Large intestine (tissue), 3 donors: ENCODE results near the gene BRI3BP. TPM values are rescaled to one million over a fixed set of nuclear protein-coding genes. Genes with fewer than 3 reads are reported as not detected.

Experiments used
- DNase-seq, 2 donors: peaks; one replicate each; pipeline versions ENCODE4 v3.0.0 to v3.0.0-alpha.2; 2013
- H3K27ac ChIP-seq: one replicate; pipeline ENCODE4 v1.5.1; 2013; ENCODE audit warnings: low read length
- H3K27me3 ChIP-seq: 2 replicates; pipeline ENCODE4 v1.6.1; 2013; ENCODE audit warnings: low read length; ENCODE audit not compliant: control insufficient read depth, insufficient read depth
- H3K36me3 ChIP-seq: 2 replicates; pipeline ENCODE4 v1.6.1; 2013; ENCODE audit warnings: low read length; ENCODE audit not compliant: control insufficient read depth, insufficient read depth
- H3K4me1 ChIP-seq: one replicate; pipeline ENCODE4 v1.6.1; 2013; ENCODE audit warnings: low read length; ENCODE audit not compliant: control insufficient read depth, insufficient read depth
- H3K4me3 ChIP-seq: one replicate; pipeline ENCODE4 v1.5.1; 2013; ENCODE audit warnings: low read length
- H3K9me3 ChIP-seq: one replicate; pipeline ENCODE4 v1.6.1; 2013; ENCODE audit warnings: mild to moderate bottlenecking, low read depth, low read length, moderate library complexity; ENCODE audit not compliant: control insufficient read depth
- WGBS: methylation state at CpG from one replicate; pipeline ENCODE4 v1.1.5; 2013; ENCODE audit warnings: low lambda C conversion rate; ENCODE audit not compliant: insufficient coverage; 5-methylcytosine and 5-hydroxymethylcytosine counted together
- polyA plus RNA-seq: library from polyadenylated mRNA; unstranded; fragments of 120-200 nt; gene quantifications from one replicate; pipeline ENCODE4 v1.2.1, GENCODE V29; 2013

The BRI3BP gene
- polyA plus RNA-seq, 1 donor = 29.1 TPM

DNA sequence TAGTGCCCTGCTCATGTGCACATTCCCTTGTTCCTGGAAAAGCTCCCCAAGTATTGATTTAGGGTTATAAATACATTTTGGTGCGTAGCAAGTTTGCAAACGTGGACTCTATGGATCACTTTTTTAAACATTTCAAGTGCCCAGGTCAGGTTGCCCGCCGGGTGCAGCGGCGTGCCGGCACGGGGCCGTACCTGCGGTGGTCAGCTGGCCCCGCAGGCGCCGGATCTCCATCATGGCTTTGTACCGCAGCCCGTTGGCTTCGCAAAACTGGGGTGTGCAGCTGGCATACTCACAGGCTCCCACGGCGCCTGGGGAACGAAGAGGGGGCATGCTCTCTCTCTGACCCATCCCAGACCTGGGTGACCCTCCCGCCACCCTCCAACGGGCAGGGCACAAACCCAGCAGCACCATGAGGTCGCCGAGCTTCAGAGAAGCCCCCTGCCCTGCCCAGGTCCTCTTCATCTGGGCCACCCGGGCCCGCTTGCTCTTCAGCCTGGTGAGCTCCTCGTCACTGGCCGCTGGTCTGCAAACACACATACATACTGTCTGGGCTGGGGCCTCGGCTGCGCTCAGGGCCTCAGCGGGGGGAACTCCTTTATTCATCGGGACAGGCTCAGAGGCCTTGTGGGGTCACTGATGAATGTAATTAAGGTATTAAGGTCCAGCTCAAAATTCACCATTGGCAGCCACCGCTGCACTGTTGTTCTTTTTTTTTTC, 39.6 kb upstream of the BRI3BP start:
- no peaks in the 10 kb centered on the region for H3K27me3 ChIP-seq
- H3K27ac ChIP-seq = no peak overlapping the region
- H3K9me3 ChIP-seq = no peaks in the 10 kb centered on the region
- WGBS = no CpG with 5 or more reads among the region's 32 CpGs
- no peak overlapping the region for H3K4me3 ChIP-seq
- no peak for DNase-seq
- H3K36me3 ChIP-seq = peaks cover 75% of the 10 kb centered on the region
- H3K4me1 ChIP-seq = no peaks in the 10 kb centered on the region

DNA sequence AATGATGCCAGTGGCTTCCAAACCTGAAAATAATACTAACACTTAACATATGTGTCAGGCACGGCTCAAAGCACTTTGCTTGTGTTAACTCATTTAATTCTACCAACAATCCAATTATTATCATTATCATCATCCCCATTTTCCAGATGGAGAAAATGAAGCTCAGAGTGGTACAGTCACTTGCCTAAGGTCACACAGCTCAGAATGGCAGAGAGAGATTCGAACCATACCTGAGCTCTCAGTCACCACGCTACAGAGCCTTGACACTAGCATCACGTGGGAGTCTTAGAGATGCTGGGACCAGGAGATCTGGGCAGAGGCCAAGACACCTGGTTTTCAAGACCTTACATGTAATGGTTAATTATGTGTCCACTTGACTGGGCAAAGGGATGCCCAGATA, 38.7 kb upstream of the BRI3BP start:
- H3K9me3 ChIP-seq = no peaks in the 10 kb centered on the region
- no peak overlapping the region for H3K27ac ChIP-seq
- no peak for DNase-seq
- no peaks in the 10 kb centered on the region for H3K27me3 ChIP-seq
- H3K4me3 ChIP-seq = no peak overlapping the region
- WGBS = no CpG with 5 or more reads among the region's 4 CpGs
- no peaks in the 10 kb centered on the region for H3K4me1 ChIP-seq
- peaks cover 70% of the 10 kb centered on the region for H3K36me3 ChIP-seq

GRCh38 chr12:124956571-124956970, 36.9 kb upstream of the BRI3BP start:
- peaks cover 70% of the 10 kb centered on the region for H3K36me3 ChIP-seq
- H3K27me3 ChIP-seq = no peaks in the 10 kb centered on the region

DNA sequence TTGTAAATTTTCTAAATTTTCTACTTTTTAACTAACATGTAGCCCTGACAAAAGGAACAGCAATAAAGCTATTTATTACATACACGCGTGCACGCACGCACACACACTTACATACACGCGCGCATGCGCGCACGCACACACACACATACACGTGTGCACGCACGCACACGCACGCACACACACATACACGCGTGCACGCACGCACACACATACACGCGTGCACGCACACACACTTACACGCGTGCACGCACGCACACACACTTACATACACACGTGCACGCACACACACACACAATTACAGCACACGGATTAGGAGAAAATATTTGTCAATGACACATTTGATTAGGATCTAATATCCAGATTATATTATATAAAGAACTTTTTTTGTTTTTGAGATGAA, 32.4 kb upstream of the BRI3BP start:
- Histone ChIP-seq H3K27me3 (no peaks in the 10 kb centered on the region), H3K4me1 (no peaks in the 10 kb centered on the region), H3K4me3 (no peak overlapping the region), H3K36me3 (peaks cover 62% of the 10 kb centered on the region), H3K27ac (no peak overlapping the region), H3K9me3 (no peaks in the 10 kb centered on the region)
- 95% methylated on average over 4 of the region's 29 CpGs for WGBS
- DNase-seq = no peak

More at GRCh38 chr12:124956571-124956970, 36.9 kb upstream of the BRI3BP start:
- DNase-seq = no peak
- H3K27ac ChIP-seq = no peak overlapping the region
- WGBS = no CpG with 5 or more reads among the region's 16 CpGs
- no peaks in the 10 kb centered on the region for H3K9me3 ChIP-seq
- no peaks in the 10 kb centered on the region for H3K4me1 ChIP-seq
- H3K4me3 ChIP-seq = no peak overlapping the region

DNA sequence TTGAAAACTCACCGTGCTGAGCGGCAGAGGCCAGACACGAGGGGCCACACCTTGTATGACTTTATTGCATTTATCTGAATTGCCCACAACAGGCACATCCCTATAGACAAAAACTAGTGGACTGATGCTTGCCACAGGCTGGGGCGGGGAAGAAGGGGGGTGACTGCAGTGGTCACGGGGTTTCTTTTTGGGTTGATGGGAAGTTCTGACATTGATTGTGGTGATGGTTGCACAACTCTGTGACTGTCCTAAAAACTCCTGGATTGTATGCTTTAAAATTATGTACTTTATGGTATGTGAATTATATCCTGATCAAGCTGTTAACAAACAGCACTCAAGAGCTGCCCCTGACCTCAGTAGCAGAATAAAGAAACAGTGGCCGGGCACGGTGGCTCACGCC, 30.2 kb upstream of the BRI3BP start:
- no peak for DNase-seq
- Histone ChIP-seq H3K9me3 (no peaks in the 10 kb centered on the region), H3K27me3 (no peaks in the 10 kb centered on the region), H3K4me3 (no peak overlapping the region), H3K27ac (no peak overlapping the region), H3K36me3 (peaks cover 67% of the 10 kb centered on the region), H3K4me1 (no peaks in the 10 kb centered on the region)
- WGBS = no CpG with 5 or more reads among the region's 8 CpGs

- peaks cover 69% of the 10 kb centered on the region for H3K36me3 ChIP-seq
- H3K4me1 ChIP-seq = no peaks in the 10 kb centered on the region
- no peak for DNase-seq
- H3K9me3 ChIP-seq = no peaks in the 10 kb centered on the region
- no CpG with 5 or more reads among the region's 22 CpGs for WGBS
- no peaks in the 10 kb centered on the region for H3K27me3 ChIP-seq
- H3K27ac ChIP-seq = no peak overlapping the region
- no peak overlapping the region for H3K4me3 ChIP-seq
These were observed 29.2 kb upstream of the BRI3BP start for GRCh38 chr12:124964251-124964650.

DNA sequence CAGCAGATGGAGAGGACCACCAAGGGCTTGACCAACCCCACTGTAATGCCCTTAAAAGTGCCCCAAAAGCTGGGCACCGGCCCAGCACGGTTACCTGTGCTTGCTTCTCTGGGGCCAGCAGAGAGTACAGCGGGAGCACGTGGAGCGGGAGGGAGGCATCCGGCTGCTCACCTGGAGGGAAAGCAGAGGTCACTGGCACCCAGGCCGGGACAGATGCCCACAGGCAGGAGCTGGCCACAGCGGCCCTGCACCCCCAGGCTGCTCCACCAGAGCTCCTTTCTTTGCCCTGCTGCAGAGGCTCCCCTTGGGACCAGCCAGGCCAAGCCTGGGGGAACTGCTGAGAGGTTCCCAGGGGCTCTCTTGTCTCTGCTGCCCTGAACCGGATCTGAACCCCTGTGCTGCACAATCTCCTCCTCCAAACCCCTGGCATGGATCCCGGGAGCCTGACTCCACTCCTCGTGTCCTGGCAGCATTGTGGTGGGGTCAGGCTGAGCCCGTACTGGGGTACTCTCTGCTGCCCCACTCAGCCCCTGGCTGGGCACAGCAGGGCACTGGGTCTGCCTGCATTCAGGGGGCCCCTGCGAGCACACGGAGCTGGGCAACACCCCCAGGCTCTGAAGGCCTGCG, 28.5 kb upstream of the BRI3BP start:
- H3K36me3 ChIP-seq = peaks cover 67% of the 10 kb centered on the region
- no peaks in the 10 kb centered on the region for H3K9me3 ChIP-seq
- WGBS = no CpG with 5 or more reads among the region's 15 CpGs
- no peaks in the 10 kb centered on the region for H3K27me3 ChIP-seq
- H3K4me3 ChIP-seq = no peak overlapping the region
- H3K27ac ChIP-seq = no peak overlapping the region
- H3K4me1 ChIP-seq = no peaks in the 10 kb centered on the region
- DNase-seq = no peak

GRCh38 chr12:124967016-124967739, 26.3 kb upstream of the BRI3BP start:
- H3K4me3 ChIP-seq = no peak overlapping the region
- H3K36me3 ChIP-seq = peaks cover 77% of the 10 kb centered on the region

GRCh38 chr12:124968656-124969055, 24.8 kb upstream of the BRI3BP start:
- Histone ChIP-seq H3K4me3 (no peak overlapping the region), H3K27ac (no peak overlapping the region), H3K27me3 (no peaks in the 10 kb centered on the region), H3K9me3 (no peaks in the 10 kb centered on the region), H3K4me1 (no peaks in the 10 kb centered on the region), H3K36me3 (peaks cover 78% of the 10 kb centered on the region)
- WGBS = no CpG with 5 or more reads among the region's 17 CpGs
- DNase-seq = no peak

More at GRCh38 chr12:124967016-124967739, 26.3 kb upstream of the BRI3BP start:
- no peaks in the 10 kb centered on the region for H3K27me3 ChIP-seq
- DNase-seq = no peak
- H3K9me3 ChIP-seq = no peaks in the 10 kb centered on the region
- H3K4me1 ChIP-seq = no peaks in the 10 kb centered on the region
- no peak overlapping the region for H3K27ac ChIP-seq
- no CpG with 5 or more reads among the region's 22 CpGs for WGBS

- no peaks in the 10 kb centered on the region for H3K27me3 ChIP-seq
- WGBS = no CpG with 5 or more reads among the region's 25 CpGs
- H3K36me3 ChIP-seq = peaks cover 72% of the 10 kb centered on the region
- H3K4me3 ChIP-seq = no peak overlapping the region
- no peak overlapping the region for H3K27ac ChIP-seq
- no peaks in the 10 kb centered on the region for H3K4me1 ChIP-seq
- no peaks in the 10 kb centered on the region for H3K9me3 ChIP-seq
- no peak for DNase-seq
These were observed 22.6 kb upstream of the BRI3BP start for GRCh38 chr12:124970647-124971402.
